SU-DHL-6 (cell line): ENCODE measurements around the gene STK10.

Experiments
- EZH2phosphoT487 ChIP-seq: fragments of 200-600 bp; sonication (generic), shearing (Covaris generic); conservative IDR thresholded peaks from 2 replicates; pipeline ENCODE4 v1.6.1; 2018; ENCODE audit warnings: mild to moderate bottlenecking, antibody characterized with exemption, low read length, moderate library complexity, mixed read lengths
- TF ChIP-seq, protein P1 (sequence below): fragments of 200-600 bp; sonication (generic); IDR thresholded peaks from one replicate; pipeline ENCODE4 v1.5.1; 2017; ENCODE audit warnings: antibody characterized with exemption, mild to moderate bottlenecking, low read length, moderate library complexity; ENCODE audit not compliant: insufficient read depth, poor library complexity, severe bottlenecking

- TF ChIP-seq, protein P1, sequence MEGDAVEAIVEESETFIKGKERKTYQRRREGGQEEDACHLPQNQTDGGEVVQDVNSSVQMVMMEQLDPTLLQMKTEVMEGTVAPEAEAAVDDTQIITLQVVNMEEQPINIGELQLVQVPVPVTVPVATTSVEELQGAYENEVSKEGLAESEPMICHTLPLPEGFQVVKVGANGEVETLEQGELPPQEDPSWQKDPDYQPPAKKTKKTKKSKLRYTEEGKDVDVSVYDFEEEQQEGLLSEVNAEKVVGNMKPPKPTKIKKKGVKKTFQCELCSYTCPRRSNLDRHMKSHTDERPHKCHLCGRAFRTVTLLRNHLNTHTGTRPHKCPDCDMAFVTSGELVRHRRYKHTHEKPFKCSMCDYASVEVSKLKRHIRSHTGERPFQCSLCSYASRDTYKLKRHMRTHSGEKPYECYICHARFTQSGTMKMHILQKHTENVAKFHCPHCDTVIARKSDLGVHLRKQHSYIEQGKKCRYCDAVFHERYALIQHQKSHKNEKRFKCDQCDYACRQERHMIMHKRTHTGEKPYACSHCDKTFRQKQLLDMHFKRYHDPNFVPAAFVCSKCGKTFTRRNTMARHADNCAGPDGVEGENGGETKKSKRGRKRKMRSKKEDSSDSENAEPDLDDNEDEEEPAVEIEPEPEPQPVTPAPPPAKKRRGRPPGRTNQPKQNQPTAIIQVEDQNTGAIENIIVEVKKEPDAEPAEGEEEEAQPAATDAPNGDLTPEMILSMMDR, result no peak
- TF ChIP-seq EZH2phosphoT487, result no peak
Measured at GRCh38 chr5:172093559-172093958, 94.5 kb downstream of the STK10 start.
